HUES48 (cell line): ENCODE results near the gene TCF25.
A peak's percentile ranks its signal among the peaks of the same experiment; 100 is the strongest.
"Not testable (repeated sequence)": the region's sequence is repeated elsewhere in the genome, so short reads cannot be mapped to it uniquely, and the experiment has no call there.

Source experiments
- H3K27ac ChIP-seq: one replicate; pipeline ENCODE4 v1.7.0; 2013; ENCODE audit warnings: low read depth, low read length, inconsistent platforms
- H3K27me3 ChIP-seq: 2 replicates; pipeline ENCODE4 v1.6.1; 2013; ENCODE audit warnings: mild to moderate bottlenecking, low read length; ENCODE audit not compliant: control insufficient read depth, insufficient read depth
- H3K36me3 ChIP-seq: 2 replicates; pipeline ENCODE4 v1.6.1; 2013; ENCODE audit warnings: low read length; ENCODE audit not compliant: control insufficient read depth, insufficient read depth
- H3K4me1 ChIP-seq: 2 replicates; pipeline ENCODE4 v1.6.1; 2013; ENCODE audit warnings: mild to moderate bottlenecking, low read length; ENCODE audit not compliant: control insufficient read depth, insufficient read depth
- H3K4me3 ChIP-seq: 2 replicates; pipeline ENCODE4 v1.5.1; 2013; ENCODE audit warnings: mild to moderate bottlenecking, low read depth, low read length
- H3K9ac ChIP-seq: 2 replicates; pipeline ENCODE4 v1.6.1; 2013; ENCODE audit warnings: mild to moderate bottlenecking, low read depth, low read length, moderate library complexity
- H3K9me3 ChIP-seq: 2 replicates; pipeline ENCODE4 v1.6.1; 2013; ENCODE audit warnings: low read length; ENCODE audit not compliant: control insufficient read depth, insufficient read depth

TCF25 gene

DNA sequence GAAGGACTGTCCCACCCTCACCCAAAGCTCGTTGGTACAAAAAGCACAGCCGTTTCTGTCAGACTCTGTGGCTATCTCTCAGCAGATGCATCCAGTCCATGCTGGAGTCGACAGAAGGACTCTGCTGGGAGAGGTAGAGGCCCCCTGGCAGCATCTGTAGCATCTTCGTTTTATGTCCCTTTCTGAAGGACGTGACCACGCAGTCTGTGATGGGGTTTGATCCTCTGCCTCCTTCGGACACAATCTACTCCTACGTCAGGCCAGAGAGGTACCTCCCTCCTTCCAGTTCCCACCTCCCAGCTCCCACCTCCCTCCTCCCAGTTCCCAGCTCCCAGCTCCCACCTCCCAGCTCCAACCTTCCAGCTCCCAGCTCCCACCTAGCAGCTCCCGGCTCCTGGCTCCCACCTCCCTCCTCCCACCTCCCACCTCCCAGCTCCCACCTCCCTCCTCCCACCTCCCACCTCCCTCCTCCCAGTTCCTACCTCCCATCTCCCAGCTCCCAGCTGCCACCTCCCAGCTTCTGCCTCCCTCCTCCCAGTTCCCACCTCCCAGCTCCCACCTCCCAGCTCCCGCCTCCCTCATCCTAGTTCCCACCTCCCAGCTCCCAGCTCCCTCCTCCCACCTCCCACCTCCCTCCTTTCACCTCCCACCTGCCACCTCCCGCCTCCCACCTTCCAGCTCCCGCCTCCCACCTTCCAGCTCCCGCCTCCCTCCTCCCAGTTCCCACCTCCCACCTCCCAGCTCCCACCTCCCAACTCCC lies 33.8 kb downstream of the TCF25 start:
- H3K27ac ChIP-seq, result no peak overlapping the region
- no peaks in the 10 kb centered on the region for H3K27me3 ChIP-seq
- peaks cover 6% of the 10 kb centered on the region; the same call in 1 of the 2 replicates for H3K4me1 ChIP-seq
- H3K9me3 ChIP-seq, result 0 out of 2 replicates have a peak, but pooled peaks cover 7% of the 10 kb centered on the region
- H3K4me3 ChIP-seq, result no peak overlapping the region
- H3K9ac ChIP-seq, result no peak overlapping the region
- H3K36me3 ChIP-seq, result peaks cover 56% of the 10 kb centered on the region

DNA sequence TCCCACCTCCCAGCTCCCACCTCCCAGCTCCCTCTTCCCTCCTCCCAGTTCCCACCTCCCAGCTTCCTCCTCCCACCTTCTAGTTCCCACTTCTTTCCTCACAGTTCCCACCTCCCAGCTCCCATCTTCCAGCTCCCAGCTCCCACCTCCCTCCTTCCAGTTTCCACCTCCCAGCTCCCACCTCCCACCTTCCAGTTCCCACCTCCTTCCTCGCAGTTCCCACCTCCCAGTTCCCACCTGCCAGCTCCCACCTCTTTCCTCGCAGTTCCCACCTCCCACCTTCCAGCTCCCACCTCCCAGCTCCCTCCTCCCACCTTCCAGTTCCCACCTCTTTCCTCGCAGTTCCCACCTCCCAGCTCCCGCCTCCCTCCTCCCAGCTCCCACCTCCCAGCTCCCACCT lies 34.8 kb downstream of the TCF25 start:
- H3K27ac ChIP-seq, result no peak overlapping the region
- 0 out of 2 replicates have a peak, but pooled peaks cover 7% of the 10 kb centered on the region for H3K9me3 ChIP-seq
- H3K9ac ChIP-seq, result no peak overlapping the region
- peaks cover 6% of the 10 kb centered on the region; the same call in 1 of the 2 replicates for H3K4me1 ChIP-seq
- H3K36me3 ChIP-seq, result peaks cover 50% of the 10 kb centered on the region
- no peak overlapping the region for H3K4me3 ChIP-seq
- no peaks in the 10 kb centered on the region for H3K27me3 ChIP-seq

DNA sequence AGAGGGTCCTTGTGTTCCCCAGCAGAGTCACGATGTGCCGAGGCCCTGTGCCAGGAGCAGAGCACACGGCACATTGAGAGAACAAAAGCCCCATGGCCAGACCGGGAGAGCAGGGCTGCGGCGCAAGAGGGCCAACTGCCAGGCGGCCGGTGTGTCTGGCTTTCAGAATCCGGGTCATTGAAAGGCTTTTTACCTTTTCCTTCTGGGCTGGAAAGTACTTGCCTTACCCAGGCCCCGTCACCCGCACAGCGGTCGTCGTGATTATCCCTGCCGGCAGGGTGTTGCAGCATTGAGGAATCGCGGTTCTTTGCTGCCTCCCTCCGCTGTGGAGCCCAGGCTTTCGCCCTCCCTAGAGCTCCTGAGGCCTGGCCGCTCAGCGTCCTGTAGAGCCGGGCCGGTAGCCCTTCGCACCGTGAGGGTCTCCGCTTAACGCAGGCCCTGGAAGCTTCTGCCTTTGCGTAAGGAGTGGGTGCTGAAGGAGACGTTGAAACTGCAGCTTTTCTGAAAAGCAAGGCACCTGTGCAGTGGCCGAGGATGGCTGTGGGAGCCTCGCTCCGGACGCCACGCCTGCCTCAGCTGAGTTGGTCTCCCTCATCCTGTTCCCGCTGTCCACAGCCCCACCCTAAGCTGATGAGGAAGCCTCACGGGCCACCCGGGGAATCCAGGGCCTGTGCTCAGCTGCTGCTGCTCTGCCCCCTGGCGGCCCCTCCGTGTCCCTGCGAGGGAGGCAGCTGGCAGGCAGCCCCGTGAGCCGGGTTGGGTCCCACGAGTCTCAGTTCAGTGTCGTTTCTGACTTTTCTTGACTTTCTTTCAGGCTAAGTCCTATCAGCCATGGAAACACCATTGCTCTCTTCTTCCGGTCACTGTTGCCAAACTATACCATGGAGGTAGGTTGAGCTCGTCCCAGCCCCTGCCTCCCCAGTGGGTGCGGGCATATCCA lies 36.7 kb downstream of the TCF25 start:
- Histone ChIP-seq H3K9ac (no peak overlapping the region; the same call in 1 of the 2 replicates), H3K27ac (peak overlapping the region; percentile 73), H3K4me1 (peaks cover 6% of the 10 kb centered on the region; the same call in 1 of the 2 replicates), H3K27me3 (no peaks in the 10 kb centered on the region), H3K36me3 (peaks cover 35% of the 10 kb centered on the region), H3K4me3 (no peak overlapping the region), H3K9me3 (0 out of 2 replicates have a peak, but pooled peaks cover 7% of the 10 kb centered on the region)

DNA sequence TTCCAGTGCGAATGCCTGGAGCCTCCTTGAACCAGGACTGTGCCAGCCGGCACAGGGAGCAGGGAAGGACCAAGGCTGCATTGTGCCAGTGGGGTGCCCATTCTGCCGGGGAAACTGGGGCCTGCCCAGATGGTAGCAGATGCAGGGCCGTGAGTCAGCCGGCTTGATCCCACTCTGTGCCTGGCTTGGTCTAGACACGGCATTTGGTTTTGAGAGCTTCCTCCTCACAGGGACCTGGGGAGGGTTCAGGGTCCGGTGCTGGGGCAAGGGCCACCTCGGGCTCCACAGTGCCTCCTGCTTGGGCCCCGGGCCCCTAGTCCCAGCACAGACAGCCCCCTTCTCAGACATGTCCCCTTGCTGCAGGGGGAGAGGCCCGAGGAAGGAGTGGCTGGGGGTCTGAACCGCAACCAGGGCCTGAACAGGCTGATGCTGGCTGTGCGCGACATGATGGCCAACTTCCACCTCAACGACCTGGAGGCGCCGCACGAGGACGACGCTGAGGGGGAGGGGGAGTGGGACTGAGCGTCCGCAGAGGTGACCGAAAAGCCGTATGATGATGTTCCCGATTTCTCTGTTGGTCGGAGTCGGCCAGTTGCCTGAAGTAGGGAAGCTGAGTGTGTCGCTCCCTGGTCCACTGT lies 37.4 kb downstream of the TCF25 start:
- H3K9me3 ChIP-seq, result 0 out of 2 replicates have a peak, but pooled peaks cover 7% of the 10 kb centered on the region
- H3K27me3 ChIP-seq, result no peaks in the 10 kb centered on the region
- peaks cover 28% of the 10 kb centered on the region for H3K36me3 ChIP-seq
- H3K4me3 ChIP-seq, result no peak overlapping the region
- H3K4me1 ChIP-seq, result peaks cover 6% of the 10 kb centered on the region; the same call in 1 of the 2 replicates
- H3K27ac ChIP-seq, result no peak overlapping the region
- H3K9ac ChIP-seq, result no peak overlapping the region

DNA sequence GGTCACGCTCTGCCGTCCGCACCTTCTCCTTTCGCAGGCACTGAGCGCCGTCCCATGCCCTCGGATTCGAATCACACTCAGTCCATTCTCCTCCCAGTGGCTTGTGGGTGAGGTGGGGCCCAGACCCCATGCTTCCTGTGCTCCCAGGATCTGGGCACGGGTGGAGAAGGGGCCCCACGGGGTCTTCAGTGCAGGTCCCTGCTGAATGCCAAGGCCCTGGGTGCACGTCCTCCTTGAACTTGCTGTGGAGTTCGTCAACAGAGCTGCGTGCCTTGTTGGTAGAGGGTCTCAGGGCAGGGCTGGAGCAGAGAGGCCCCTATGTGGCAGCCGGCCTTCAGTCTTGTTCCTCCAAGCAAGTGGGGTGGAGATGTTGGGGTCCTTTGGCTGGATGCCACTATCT lies 38.0 kb downstream of the TCF25 start:
- Histone ChIP-seq H3K4me3 (no peak overlapping the region), H3K36me3 (peaks cover 23% of the 10 kb centered on the region), H3K9ac (no peak overlapping the region)

DNA sequence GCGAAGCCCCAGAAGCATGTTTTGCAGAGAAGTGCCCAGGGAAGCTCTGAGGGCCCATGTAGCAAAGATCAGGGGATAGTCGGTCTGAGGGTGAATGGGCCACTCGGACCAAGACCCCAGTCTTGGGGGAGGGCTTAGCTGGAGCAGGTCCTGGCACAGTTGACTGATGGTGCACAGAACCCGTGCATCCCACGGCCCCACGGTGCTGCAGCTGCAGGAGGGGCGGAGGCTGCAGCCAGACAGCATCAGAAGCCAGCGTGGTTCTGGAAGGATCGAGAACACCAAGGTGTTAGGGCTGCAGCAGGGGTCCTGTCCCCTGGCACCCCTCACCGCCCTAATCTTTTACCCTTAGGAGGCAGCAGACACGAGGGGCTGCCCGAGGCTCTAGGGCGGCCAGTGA lies 38.8 kb downstream of the TCF25 start:
- H3K27ac ChIP-seq, result no peak overlapping the region
- H3K36me3 ChIP-seq, result peaks cover 16% of the 10 kb centered on the region
- no peak overlapping the region for H3K9ac ChIP-seq
- no peaks in the 10 kb centered on the region for H3K27me3 ChIP-seq
- H3K4me1 ChIP-seq, result peaks cover 6% of the 10 kb centered on the region; the same call in 1 of the 2 replicates
- no peak overlapping the region for H3K4me3 ChIP-seq
- H3K9me3 ChIP-seq, result no peaks in the 10 kb centered on the region

More for the DNA sequence above, 38.0 kb downstream of the TCF25 start:
- Histone ChIP-seq H3K27me3 (no peaks in the 10 kb centered on the region), H3K9me3 (0 out of 2 replicates have a peak, but pooled peaks cover 7% of the 10 kb centered on the region), H3K4me1 (peaks cover 6% of the 10 kb centered on the region; the same call in 1 of the 2 replicates), H3K27ac (no peak overlapping the region)

DNA sequence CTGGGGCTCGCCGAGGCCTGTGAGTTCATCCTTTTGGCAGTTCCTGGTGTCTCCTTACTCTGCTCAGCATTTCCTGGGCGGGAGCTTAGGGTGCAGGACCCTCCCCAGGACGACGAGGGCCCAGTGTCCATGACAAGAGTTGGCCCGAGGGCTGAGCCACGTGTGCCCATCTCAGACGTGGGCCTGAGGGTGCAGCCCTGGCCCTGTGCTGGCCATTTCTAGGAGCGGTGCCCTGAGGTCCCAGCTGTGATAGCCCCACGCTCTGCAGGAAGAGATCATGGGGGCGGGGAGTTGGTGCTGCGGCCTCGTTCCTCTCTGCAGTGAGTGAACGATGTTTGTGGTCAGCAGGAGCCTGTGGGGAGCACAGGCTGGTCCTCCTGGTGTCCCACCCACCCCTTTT lies 39.2 kb downstream of the TCF25 start:
- Histone ChIP-seq H3K9me3 (no peaks in the 10 kb centered on the region), H3K36me3 (peaks cover 16% of the 10 kb centered on the region), H3K27me3 (no peaks in the 10 kb centered on the region), H3K4me1 (peaks cover 6% of the 10 kb centered on the region; the same call in 1 of the 2 replicates), H3K4me3 (no peak overlapping the region), H3K27ac (no peak overlapping the region), H3K9ac (no peak overlapping the region)

DNA sequence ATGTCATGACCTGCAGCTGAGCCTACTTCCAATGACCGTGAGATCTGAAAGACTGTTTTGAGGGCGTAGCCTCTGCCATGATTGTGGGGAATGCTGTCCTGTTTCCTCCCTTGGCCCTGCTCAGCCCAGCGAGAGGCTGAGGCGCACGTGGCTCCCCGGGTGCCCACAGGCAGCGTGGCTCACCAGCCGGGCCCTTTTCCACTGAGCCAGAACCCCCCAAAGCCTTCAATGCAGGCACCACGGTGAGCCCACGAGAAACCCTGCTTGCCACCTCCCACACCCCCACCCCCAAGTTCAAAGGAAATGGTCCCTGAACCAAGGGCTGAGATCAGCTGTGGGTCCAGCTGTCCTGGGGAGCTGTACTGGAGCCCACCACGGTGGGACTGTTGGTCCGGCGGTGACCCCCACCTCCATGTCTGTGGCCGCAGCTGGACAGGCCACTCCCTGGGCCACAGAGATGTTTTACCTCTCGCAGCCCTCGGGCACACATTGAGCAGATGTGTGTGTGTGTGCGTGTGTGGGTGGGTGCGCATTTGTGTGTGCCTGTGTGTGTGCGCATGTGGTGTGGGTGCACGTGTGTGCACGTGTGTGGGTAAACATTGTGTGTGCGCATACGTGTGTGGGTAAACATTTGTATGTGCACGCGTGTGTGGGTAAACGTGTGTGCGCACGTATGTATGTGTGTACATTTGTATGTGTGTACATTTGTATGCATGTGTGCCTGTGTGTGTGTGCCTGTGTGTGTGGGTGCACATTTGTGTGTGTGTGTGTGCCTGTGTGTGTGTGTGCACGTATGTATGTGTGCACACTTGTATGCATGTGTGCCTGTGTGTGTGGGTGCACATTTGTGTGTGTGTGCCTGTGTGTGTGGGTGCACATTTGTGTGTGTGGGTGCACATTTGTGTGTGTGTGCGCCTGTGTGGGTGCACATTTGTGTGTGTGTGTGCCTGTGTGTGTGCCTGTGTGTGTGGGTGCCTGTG lies 40.3 kb downstream of the TCF25 start:
- H3K4me3 ChIP-seq, result no peak overlapping the region
- H3K27ac ChIP-seq, result no peak overlapping the region
- H3K27me3 ChIP-seq, result peaks cover 1% of the 10 kb centered on the region; the same call in 1 of the 2 replicates
- H3K36me3 ChIP-seq, result peaks cover 15% of the 10 kb centered on the region
- H3K9ac ChIP-seq, result no peak overlapping the region
- H3K4me1 ChIP-seq, result peaks cover 6% of the 10 kb centered on the region; the same call in 1 of the 2 replicates
- no peaks in the 10 kb centered on the region for H3K9me3 ChIP-seq

DNA sequence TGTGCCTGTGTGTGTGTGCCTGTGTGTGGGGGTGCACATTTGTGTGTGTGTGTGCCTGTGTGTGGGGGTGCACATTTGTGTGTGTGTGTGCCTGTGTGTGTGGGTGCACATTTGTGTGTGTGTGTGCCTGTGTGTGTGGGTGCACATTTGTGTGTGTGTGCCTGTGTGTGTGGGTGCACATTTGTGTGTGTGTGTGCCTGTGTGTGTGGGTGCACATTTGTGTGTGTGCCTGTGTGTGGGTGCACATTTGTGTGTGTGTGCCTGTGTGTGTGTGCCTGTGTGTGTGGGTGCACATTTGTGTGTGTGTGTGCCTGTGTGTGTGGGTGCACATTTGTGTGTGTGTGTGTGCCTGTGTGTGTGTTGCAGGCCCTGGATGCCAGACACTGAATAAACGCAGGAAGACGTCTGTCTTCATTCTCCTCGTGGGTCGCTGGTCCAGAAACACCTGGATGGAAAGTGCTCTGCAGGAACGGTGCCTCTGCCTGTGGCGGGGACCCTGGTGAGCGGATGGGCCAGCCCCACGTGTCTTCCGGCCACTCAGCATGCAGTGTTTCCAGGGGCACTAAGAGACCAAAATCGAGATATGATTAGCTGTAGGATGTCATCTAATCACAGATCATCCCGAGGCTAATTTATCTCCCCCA lies 41.4 kb downstream of the TCF25 start:
- Histone ChIP-seq H3K27me3 (peaks cover 11% of the 10 kb centered on the region), H3K36me3 (peaks cover 13% of the 10 kb centered on the region)
- not testable (repeated sequence) for H3K4me1 ChIP-seq, H3K9me3 ChIP-seq, H3K4me3 ChIP-seq, H3K27ac ChIP-seq, H3K9ac ChIP-seq
